DND-41 (cell line): Measurements from ENCODE around the gene CSF2.

Experiments
- CTCF ChIP-seq: IDR thresholded peaks from 2 replicates; pipeline ENCODE4 v1.5.1; 2012; ENCODE audit warnings: borderline replicate concordance, low read length, moderate library complexity, mild to moderate bottlenecking; ENCODE audit not compliant: poor library complexity, severe bottlenecking; ENCODE audit errors: extremely low read depth
- EZH2 ChIP-seq: IDR thresholded peaks from 3 replicates; pipeline ENCODE4 v1.6.1; 2012; ENCODE audit warnings: borderline replicate concordance, low read depth, mild to moderate bottlenecking, moderate library complexity, low read length, inconsistent platforms; ENCODE audit not compliant: severe bottlenecking

GRCh38 chr5:132049559-132049958 lies 24.0 kb upstream of the CSF2 start:
- TF ChIP-seq CTCF (no peak), EZH2 (no peak)
